ENCODE measurements around the gene BEST4.
A peak's percentile ranks its signal among the peaks of the same experiment; 100 is the strongest.
"Not testable (repeated sequence)": the region's sequence is repeated elsewhere in the genome, so short reads cannot be mapped to it uniquely, and the experiment has no call there.

BEST4 gene

DNA sequence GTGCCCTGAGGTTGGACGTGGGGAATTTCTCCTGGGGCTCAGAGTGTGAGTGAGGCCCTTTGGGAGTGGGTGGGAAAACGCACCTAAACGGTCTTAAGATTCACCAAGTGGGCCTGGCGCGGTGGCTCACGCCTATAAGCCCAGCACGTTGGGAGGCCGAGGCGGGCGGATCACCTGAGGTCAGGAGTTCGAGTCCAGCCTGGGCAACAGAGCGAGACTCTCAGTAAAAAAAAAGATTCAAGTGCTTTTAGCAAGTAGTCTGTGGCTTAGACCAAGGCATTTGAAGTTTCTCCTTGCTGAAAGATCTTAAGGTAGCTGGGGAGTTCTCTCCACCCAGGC lies 11.3 kb downstream of the BEST4 start:
- DNase-seq, result no peak

DNA sequence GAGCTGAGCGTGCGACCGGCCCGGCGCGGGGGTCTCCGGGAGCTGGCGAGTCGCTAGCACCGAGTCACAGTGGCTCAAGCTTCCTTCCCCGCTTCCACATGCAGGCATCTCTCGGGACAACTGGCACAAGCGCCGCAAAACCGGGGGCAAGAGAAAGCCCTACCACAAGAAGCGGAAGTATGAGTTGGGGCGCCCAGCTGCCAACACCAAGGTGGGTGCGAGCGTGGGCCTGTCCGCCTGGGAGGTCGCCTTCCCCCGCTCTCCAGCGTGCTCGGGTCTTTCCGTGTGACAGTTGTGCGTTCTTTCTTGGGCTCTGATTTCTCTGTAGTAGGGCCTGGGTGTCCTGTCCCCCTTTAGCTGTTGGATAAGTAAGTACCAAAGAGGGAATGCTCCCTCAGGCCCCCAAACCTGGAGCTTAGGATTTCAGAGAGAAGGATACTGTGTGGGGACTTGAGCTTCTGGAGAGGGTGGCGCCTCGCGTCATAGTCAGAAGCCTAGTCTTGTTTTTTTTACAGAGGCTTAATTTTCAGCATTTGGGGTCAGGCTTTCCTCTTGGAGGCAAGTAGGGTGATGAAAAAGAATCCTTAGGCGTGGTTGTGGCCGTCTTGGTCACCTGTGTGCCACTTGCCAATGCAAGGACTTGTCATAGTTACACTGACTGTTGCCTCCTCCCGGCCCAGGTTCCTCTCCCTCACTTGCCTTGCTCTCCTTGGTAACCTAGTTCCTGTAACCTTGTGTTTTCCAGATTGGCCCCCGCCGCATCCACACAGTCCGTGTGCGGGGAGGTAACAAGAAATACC lies 11.8 kb downstream of the BEST4 start:
- DNase-seq, result no peak

DNA sequence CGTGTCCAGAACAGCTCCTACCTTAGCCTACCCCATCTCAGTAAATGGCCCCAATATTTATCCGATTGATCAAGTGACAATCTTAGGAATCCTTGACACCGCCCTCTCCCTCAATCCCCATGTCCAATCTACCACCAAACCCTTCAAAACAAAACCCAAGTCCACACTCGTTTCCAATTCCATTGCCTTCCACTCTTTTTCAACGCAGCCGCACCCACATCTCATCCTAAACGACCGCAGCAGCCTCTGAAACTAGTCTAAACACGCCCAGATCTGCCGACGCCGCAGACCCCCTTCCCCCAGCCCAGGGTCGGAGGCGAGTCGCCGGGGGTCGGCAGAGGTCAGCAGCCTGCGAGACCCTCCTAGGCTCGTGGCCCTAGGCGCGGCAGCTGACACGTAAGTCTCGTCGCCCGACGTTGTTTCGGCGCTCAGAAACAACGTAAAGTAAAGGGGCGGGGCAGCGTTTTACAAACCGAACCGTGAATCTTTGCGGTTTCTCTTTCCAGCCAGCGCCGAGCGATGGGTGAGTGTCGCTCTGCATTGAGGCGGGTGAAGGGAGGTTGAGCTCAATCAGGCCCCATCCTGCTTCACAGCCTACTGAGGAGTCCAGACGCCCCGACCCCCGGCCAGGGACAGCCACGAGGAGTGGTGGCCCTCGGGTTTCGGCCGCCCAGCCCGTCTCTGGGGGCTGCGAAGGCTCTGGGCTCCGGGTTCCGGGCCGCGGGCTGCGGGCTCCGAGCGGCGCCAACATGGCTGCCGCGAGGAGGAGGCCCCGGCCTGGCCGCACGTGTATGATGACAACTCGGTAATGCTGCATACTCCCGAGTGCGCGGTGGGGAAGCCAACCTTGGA lies 12.7 kb downstream of the BEST4 start, which contains the start of gene RPS8:
TSS of gene RPS8 (plus strand) at position 463 of the 852 bp plus-strand sequence. CDS start at position 520, 57 bp downstream.
- peak in 1 of 2 experiments; percentile 73 for DNase-seq

DNA sequence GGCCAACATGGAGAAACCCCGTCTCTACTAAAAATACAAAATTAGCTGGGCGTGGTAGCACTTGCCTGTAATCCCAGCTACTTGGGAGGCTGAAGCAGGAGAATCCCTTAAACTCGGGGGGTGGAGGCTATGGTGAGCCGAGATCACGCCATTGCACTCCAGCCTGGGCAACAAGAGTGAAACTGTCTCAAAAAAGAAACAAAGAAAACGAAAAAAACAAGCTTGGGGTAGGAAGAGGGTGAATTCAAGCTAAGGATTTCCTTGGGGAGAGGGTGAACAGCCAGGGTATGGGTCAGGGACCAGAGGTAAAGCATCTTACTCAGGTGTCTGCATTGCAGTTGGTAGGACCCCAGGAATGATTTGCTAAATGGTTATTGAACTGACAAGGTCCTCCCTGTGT lies 21.5 kb downstream of the BEST4 start:
- not testable (repeated sequence) for DNase-seq

DNA sequence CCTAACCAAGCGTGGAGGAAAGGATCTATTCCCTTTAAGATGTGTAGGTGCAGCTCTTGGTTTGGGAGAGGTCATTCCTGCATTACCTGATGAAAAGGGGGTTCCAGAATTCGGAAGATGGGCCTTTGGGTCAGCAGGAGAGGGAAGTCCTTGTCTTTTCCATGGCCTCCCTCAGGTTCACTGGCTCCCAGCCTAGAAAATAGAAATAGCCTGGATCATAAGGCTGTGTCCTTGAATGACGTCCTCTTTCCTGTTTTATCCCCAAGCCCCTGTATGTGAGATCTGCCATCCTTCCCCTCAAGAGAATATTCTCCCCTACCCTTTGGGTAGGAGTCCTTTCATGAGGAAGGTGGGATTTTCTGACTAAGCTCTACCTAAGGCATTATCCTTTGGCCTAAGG lies 27.1 kb downstream of the BEST4 start:
- DNase-seq, result no peak

DNA sequence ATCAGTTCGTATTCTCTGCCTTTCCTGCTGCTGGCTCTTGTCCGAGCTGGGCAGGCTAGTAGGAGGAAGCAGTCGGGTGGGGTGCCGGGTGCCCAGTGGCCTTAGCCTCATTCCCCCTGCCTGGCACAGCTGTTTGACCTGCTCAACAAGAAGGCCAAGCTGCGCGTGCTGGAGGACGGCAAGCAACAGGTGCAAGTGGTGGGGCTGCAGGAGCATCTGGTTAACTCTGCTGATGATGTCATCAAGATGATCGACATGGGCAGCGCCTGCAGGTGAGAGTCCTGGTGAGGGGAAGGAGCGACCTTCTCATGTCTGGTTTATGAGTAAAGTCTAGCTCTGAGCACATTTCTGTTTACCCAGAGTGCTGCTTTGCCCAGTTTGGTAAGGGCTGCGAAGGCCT lies 28.9 kb downstream of the BEST4 start:
- DNase-seq, result no peak

DNA sequence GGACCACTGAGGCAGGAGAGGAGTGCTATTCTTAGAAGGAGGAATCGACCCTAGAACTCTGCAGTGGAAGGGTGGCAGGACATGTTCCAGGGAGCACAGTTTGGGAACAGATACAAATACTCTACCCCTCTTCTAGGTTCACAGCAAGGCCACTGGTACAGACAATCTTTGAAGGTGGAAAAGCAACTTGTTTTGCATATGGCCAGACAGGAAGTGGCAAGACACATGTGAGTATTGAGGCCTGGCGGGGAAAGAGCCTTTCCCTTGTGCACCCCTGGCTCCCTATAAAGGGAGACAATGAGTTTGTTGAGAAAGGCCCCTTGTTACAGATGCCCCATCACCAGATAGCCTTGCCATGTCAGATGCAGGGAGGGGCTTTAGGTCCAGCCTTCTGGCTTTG lies 30.6 kb downstream of the BEST4 start:
- no peak for DNase-seq

DNA sequence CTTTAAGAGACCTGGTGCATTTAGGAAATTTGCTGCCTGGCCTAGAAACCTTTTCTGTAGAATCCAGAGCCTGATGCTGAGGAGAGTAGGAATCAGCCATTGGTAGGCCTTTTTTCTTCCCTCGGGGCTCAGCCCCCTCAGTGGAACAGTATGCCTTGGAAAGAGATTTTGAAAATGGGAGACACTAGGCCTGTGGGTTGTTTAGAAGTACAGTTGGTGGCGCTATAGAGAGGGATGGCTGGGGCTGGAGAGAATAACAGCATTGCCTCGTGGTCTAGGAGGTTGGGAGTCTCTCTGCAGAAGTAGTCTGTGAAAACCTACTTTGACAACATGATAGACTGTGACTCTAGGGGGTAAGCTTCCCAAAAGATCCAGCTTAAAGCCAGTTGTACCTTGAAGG lies 40.1 kb downstream of the BEST4 start:
- DNase-seq, result no peak

DNA sequence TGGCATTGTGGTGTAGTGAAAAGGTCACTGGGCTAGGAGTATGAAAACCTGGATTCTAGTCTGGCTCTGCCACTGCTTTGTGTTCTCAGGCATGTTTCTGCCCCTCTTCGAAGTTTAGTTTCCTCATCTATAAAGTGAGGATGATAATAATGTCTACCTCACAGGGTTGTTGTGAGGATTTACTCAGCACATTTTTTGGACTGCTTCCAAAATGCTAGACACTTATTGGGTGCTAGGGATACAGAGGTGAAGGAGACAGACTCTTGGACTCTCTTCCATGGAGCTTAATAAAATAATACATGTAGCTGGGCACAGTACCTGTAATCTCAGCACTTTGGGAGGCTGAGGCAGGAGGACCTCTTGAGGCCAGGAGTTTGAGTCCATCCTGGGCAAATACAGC lies 44.8 kb downstream of the BEST4 start:
- no peak for DNase-seq

DNA sequence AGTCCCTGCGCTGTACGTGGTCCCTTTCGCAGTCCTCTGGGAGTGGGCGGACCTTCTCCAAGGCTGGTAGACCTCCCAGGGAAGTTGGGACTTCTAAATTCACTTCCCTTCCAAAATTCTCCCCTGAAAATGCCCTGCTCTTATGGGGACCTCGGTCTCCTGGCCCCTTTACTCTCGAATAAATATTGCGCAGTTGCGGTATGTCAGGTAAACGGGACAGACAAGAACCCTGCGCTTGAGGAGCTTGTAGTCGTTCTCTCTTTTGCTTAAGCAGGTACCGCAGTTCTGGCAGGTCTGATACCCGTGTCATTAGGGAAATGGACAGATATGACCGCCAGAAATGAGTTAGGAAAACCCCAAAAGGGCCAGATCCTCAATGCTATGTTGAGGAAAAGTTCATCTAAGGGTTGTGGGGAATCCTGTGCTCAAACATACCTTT lies 47.8 kb downstream of the BEST4 start:
- DNase-seq, result no peak

DNA sequence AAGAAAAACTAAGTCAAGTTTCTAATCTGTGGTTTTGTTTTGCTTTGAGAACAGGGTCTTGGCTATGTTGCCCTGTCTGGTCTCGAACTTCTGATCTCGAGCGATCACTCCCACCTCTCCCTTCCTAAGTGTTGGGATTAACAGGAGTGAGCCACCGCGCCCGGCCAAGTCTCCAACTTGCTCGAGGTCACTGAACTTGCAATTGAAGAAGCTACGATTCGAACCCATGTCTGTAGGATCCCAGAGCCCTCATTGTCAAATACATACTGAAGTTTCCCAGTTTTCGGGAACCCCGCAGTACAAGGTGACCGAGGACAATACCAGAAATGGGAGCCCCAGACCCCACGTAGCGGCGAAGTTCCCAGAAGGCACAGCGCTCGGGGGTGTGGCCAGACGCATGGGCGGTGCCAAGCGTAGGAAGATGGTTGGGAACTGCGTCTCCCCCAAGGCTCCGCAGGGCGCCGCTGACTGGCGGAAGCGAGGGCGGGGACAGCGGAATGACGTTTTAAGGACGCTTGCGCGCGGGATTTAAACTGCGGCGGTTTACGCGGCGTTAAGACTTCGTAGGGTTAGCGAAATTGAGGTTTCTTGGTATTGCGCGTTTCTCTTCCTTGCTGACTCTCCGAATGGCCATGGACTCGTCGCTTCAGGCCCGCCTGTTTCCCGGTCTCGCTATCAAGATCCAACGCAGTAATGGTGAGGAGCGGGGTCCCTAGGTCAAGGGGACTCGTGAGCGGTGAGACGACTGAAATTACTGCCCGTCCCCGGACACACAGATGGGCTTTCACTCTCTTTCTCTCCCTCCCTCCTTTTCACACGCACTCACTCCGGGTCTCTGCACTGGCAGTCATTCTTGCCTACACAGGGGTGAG lies 48.4 kb downstream of the BEST4 start, which contains the start of gene KIF2C:
TSS of gene KIF2C (plus strand) at position 531 of the 872 bp plus-strand sequence. CDS start at position 627, 96 bp downstream.
- DNase-seq, result peak; percentile 45 to 88

DNA sequence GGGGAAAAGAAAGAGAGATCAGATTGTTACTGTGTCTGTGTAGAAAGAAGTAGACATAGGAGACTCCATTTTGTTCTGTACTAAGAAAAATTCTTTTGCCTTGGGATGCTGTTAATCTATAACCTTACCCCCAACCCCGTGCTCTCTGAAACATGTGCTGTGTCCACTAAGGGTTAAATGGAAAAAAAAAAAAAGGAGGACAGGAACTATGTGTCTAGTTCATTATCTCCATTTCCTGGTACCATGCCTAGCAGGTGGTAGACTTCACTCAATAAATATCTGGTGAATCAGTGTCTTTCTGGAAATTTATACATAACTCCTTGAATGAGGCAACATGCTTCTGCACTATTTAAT lies 49.0 kb downstream of the BEST4 start:
- not testable (repeated sequence) for DNase-seq

DNA sequence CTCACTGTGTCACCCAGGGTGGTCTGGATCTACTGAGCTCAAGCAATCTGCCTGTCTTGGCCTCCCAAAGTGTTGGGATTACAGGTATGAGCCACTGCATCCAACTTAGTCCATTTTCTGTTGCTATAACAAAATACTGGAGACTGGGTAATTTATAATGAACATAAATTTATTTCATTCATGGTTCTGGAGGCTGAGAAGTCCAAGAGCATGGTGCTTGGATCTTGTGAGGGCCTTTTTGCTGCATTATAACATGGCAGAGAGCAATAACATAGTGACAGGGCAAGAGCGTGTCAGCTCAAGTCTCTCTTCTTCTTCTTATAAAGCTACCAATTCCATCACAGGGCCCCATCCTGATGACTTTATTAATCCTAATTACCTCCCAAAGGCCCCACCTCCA lies 52.0 kb downstream of the BEST4 start:
- no peak for DNase-seq

DNA sequence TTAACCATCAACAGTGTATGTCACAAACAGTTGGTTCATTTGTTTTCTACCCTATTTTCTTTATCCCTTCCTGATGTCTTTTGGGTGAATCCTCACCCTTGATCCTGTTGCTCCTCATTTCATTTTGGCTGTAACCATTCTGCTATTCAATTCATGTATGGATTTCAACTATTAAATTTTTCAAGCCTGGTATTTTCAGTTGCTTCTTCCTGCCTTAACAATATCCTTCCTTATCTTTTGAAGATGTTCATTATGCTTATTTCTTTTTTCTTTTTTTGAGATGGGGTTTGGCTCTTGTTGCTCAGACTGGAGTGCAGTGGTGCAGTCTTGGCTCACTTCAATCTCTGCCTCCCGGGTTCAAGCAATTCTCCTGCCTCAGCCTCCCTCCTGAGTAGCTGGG lies 54.2 kb downstream of the BEST4 start:
- no peak for DNase-seq
